Parathyroid adenoma (tissue), 2 donors: ENCODE results near the gene GABPB1.

Experiments
- H2AFZ ChIP-seq: fragments of 300-600 bp; sonication (generic); one replicate; pipeline ENCODE4 v1.7.0; 2017; ENCODE audit warnings: antibody characterized with exemption, mild to moderate bottlenecking
- H3K27ac ChIP-seq: fragments of 300-600 bp; sonication (generic); one replicate; pipeline ENCODE4 v1.7.0; 2017
- H3K27me3 ChIP-seq: fragments of 300-600 bp; sonication (generic); one replicate; pipeline ENCODE4 v1.7.0; 2017; ENCODE audit warnings: low read length; ENCODE audit not compliant: control insufficient read depth, insufficient read depth
- H3K36me3 ChIP-seq: fragments of 300-600 bp; sonication (generic); one replicate; pipeline ENCODE4 v1.7.0; 2017; ENCODE audit warnings: low read length; ENCODE audit not compliant: control insufficient read depth, insufficient read depth
- H3K4me1 ChIP-seq: fragments of 300-600 bp; sonication (generic); one replicate; pipeline ENCODE4 v1.7.0; 2017; ENCODE audit warnings: control low read depth
- H3K4me2 ChIP-seq: fragments of 300-600 bp; sonication (generic); one replicate; pipeline ENCODE4 v1.7.0; 2017; ENCODE audit warnings: low read length
- H3K4me3 ChIP-seq: fragments of 300-600 bp; sonication (generic); one replicate; pipeline ENCODE4 v1.7.0; 2017; ENCODE audit warnings: low read depth, low read length
- H3K79me2 ChIP-seq: fragments of 300-600 bp; sonication (generic); one replicate; pipeline ENCODE4 v1.7.0; 2017; ENCODE audit warnings: control low read depth
- H3K9ac ChIP-seq: fragments of 300-600 bp; sonication (generic); one replicate; pipeline ENCODE4 v1.7.0; 2017; ENCODE audit warnings: mild to moderate bottlenecking
- H3K9me3 ChIP-seq: fragments of 300-600 bp; sonication (generic); one replicate; pipeline ENCODE4 v1.7.0; 2017; ENCODE audit warnings: low read length; ENCODE audit not compliant: control insufficient read depth
- TF ChIP-seq, protein P1 (sequence below): fragments of 300-600 bp; sonication (generic); IDR thresholded peaks from one replicate; pipeline ENCODE4 v1.7.0; 2017; ENCODE audit warnings: antibody characterized with exemption, mild to moderate bottlenecking
- donor health status: primary hyperparathyroidism.

GABPB1 gene

DNA sequence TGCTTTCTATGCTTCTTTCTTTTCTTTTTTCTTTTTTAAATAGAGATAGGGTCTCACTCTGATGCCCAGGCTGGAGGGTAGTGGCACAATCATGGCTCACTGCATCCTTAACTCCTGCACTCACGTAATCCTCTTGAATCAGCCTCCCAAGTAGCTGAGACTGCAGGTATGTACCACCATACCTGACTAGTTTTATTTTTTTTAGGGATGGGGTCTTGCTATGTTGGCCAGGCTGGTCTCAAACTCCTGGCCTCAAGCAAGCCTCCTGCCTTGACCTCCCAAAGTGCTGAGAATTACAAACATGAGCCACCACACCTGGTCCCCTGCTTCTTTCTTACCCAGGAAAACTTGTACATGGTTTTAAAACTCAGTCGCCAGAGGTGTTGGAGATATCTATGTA is 65.2 kb downstream of the GABPB1 start:
- Histone ChIP-seq H3K9ac (no peak overlapping the region), H3K9me3 (no peaks in the 10 kb centered on the region), H2AFZ (no peak overlapping the region), H3K4me1 (no peaks in the 10 kb centered on the region), H3K4me3 (no peak overlapping the region), H3K79me2 (no peaks in the 10 kb centered on the region), H3K4me2 (no peak overlapping the region), H3K27me3 (no peaks in the 10 kb centered on the region), H3K27ac (no peak overlapping the region), H3K36me3 (no peaks in the 10 kb centered on the region)
- TF ChIP-seq, protein P1, sequence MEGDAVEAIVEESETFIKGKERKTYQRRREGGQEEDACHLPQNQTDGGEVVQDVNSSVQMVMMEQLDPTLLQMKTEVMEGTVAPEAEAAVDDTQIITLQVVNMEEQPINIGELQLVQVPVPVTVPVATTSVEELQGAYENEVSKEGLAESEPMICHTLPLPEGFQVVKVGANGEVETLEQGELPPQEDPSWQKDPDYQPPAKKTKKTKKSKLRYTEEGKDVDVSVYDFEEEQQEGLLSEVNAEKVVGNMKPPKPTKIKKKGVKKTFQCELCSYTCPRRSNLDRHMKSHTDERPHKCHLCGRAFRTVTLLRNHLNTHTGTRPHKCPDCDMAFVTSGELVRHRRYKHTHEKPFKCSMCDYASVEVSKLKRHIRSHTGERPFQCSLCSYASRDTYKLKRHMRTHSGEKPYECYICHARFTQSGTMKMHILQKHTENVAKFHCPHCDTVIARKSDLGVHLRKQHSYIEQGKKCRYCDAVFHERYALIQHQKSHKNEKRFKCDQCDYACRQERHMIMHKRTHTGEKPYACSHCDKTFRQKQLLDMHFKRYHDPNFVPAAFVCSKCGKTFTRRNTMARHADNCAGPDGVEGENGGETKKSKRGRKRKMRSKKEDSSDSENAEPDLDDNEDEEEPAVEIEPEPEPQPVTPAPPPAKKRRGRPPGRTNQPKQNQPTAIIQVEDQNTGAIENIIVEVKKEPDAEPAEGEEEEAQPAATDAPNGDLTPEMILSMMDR, result no peak

DNA sequence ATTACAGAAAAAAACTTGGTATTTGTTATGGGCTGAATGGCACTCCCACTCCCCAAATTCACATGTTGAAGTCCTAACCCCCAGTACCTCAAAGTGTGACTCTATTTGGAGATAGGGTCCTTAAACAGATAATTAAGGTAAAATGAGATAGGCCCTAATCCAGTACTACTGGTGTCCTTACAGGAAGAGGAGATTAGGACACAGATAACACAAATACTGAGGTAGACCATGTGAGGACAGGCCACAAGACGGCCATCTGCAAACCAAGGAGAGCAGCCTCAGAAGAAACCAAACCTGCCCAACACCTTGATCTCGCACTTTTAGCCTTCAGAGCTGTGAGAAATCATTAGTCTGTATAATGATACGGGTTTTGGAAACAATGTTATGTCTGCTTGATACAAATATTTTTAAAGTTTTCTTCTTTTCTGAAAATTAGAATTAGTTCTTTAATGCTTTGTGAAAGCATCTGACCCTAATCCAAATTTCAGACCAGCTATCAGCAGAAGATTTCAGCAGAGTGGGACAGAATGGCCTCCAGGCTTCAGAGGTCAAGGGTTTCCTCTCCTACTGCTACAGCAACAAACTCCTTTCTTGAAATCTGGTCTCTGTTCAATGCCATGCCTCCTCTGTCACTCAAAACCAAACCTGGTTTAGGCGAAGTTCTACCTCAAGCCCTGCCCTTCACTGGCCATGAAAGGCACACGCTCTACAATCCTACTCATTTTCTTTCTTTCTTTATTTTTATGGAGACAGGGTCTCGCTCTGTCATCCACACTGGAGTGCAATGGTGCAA is 67.5 kb downstream of the GABPB1 start:
- Histone ChIP-seq H3K9me3 (no peaks in the 10 kb centered on the region), H3K27me3 (no peaks in the 10 kb centered on the region), H3K27ac (no peak overlapping the region), H3K4me3 (no peak overlapping the region), H3K9ac (no peak overlapping the region), H3K4me1 (no peaks in the 10 kb centered on the region), H3K36me3 (no peaks in the 10 kb centered on the region), H3K4me2 (no peak overlapping the region), H2AFZ (no peak overlapping the region), H3K79me2 (no peaks in the 10 kb centered on the region)
- TF ChIP-seq, protein P1, result no peak

DNA sequence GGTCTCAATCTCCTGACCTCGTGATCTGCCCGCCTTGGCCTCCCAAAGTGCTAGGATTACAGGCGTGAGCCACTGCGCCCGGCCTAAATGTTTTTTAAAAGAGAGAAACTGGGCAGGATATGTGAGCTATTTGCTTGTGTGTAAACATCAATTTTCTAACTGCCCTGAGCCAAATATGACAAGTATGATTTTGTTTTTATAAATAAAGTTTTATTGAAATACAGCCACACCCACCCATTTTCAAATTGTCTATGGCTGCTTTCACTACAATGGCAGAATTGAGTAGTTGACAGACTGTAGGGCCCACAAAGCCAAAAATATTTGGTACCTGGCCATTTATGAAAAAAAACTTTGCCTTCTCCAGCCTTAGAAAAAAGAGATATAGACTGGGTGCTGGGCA is 73.6 kb downstream of the GABPB1 start:
- Histone ChIP-seq H3K4me3 (no peak overlapping the region), H3K27me3 (no peaks in the 10 kb centered on the region), H3K4me1 (no peaks in the 10 kb centered on the region), H3K36me3 (no peaks in the 10 kb centered on the region), H3K9me3 (no peaks in the 10 kb centered on the region), H3K4me2 (no peak overlapping the region), H3K79me2 (no peaks in the 10 kb centered on the region), H2AFZ (no peak overlapping the region), H3K27ac (no peak overlapping the region), H3K9ac (no peak overlapping the region)
- TF ChIP-seq, protein P1, result no peak

DNA sequence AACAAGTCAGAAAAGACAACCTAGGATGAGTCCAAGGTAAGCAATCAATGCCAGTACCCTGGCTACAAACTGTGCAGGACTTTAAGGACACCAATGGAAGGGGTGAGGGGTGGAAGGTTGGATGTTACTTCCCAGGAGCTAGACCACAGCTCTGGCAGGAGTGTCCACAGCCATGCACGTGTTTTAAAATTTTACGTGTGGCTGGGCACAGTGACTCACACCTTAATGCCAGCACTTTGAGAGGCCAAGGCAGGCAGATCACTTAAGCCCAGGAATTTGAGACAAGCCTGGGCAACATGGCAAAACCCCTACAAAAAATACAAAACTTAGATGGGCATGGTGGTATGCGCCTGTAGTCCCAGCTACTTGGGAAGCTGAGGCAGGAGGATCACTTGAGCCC is 74.7 kb downstream of the GABPB1 start:
- TF ChIP-seq, protein P1, result no peak
- no peaks in the 10 kb centered on the region for H3K27me3 ChIP-seq
- H3K9ac ChIP-seq, result no peak overlapping the region
- H3K79me2 ChIP-seq, result no peaks in the 10 kb centered on the region
- no peak overlapping the region for H3K4me2 ChIP-seq
- H3K4me1 ChIP-seq, result no peaks in the 10 kb centered on the region
- no peaks in the 10 kb centered on the region for H3K9me3 ChIP-seq
- no peak overlapping the region for H2AFZ ChIP-seq
- no peaks in the 10 kb centered on the region for H3K36me3 ChIP-seq
- no peak overlapping the region for H3K27ac ChIP-seq
- H3K4me3 ChIP-seq, result no peak overlapping the region

DNA sequence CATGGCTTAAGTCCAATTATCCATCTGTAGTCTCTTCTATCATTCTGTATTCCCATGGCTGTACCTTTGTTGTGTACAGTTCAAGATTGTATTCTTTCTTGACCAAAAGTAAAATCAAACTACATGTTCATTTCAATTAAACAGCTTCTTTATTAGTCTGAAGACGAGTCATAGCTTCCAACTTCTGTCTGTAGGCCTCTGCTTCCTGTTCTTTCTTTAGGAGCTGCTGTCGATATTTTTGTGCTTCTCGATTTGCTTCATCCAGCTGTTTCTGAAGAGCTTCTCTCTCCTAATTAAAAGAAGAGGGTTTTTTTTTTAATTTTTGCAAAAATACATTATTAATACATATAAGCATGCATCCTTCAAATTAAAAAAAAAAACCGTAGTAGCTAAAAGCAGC is 76.5 kb downstream of the GABPB1 start:
- Histone ChIP-seq H3K27ac (no peak overlapping the region), H3K4me1 (no peaks in the 10 kb centered on the region), H3K4me2 (no peak overlapping the region), H3K4me3 (no peak overlapping the region), H2AFZ (no peak overlapping the region), H3K79me2 (no peaks in the 10 kb centered on the region), H3K9me3 (no peaks in the 10 kb centered on the region), H3K27me3 (no peaks in the 10 kb centered on the region), H3K9ac (no peak overlapping the region), H3K36me3 (no peaks in the 10 kb centered on the region)
- TF ChIP-seq, protein P1, result no peak
